Occipital lobe (tissue), 3 donors: Measurements from ENCODE around the gene OR56A5. TPM values are rescaled to one million over a fixed set of nuclear protein-coding genes. Genes with fewer than 3 reads are reported as not detected.

Experiments used
- DNase-seq: peaks from one replicate; lab custom pipeline; 2025; lab: John Stamatoyannopoulos, UW
- small RNA-seq: library from RNA; depleted of rRNA; stranded (forward); fragments of <200 nt; gene quantifications from one replicate; pipeline ENCODE3, GENCODE V24; 2014
- total RNA-seq: library from RNA; depleted of rRNA; stranded (reverse); fragments of >200 nt; gene quantifications from one replicate; pipeline ENCODE4 v1.2.3, GENCODE V29; 2014

The OR56A5 gene
- total RNA-seq, 1 donor from 2014 or later = not detected

DNA sequence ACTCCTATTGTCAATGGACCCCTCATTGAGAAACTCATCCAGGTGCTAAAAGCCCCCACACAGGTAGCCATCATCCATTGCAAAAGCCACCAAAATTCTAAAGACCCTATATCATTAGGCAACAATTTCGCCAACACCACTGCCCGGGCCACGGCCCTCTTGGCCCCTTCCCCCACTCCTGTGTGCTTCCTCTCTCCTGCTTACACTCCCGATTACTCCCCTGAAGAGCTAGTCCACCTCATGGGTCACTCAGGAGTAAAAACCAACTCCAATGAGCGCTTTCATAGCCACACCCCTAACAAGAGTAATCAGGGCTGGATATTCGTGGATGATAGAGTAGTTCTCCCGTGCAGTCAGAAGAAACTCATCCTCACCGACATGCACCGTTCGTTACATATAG, 35.2 kb downstream of the OR56A5 start:
- no peak for DNase-seq

DNA sequence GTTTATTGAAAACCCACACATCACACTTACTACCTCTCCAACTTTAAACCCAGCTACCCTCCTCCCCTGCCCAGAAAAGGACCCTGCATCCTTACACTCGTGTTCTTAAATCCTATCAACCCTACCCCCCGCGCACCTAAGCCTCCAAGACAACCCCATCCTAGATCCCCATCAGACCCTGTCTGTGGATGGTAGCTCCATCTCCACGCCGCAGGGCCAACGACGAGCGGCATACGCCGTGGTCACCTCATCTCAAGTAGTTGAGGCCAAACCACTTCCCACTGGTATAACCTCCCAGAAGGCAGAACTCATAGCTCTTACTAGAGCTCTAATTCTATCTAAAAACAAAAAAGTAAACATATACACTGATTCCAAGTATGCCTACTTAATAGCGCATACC, 35.6 kb downstream of the OR56A5 start:
- DNase-seq = no peak

DNA sequence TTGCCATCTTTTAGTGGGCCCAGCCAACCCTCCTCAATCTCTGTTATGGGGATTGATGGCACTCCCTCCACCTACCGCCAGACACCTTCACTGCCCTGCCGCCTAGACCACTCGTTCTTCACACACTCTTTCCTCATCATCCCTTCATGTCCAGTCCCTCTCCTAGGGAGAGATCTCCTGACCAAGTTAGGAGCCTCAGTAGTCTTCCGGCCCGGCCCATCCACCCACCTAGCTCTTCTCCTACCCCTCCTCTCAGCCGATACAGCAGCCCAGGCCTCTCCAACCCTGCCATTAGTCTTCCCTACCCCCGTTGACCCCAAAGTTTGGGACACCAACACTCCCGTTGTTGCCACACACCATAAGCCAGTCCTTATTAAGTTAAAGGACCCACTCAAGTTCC, 37.2 kb downstream of the OR56A5 start:
- no peak for DNase-seq

DNA sequence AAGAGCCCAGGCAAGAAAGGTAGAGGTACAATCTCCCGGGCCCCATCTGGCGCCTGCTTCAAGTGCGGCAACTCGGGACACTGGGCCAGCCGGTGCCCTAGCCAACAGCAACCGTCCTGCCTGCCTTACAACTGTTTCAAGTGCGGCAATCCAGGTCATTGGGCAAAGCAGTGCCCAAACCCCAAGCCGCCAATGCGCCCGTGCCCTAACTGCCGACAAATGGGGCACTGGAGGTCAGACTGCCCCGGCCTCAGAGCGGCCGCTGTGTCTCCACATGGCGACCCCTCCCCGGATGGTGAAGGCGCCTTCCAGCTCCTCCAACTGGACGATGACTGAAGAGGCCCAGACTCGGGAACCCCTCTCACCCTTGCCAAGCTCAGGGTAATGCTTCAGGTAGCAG, 37.7 kb downstream of the OR56A5 start:
- DNase-seq = no peak

DNA sequence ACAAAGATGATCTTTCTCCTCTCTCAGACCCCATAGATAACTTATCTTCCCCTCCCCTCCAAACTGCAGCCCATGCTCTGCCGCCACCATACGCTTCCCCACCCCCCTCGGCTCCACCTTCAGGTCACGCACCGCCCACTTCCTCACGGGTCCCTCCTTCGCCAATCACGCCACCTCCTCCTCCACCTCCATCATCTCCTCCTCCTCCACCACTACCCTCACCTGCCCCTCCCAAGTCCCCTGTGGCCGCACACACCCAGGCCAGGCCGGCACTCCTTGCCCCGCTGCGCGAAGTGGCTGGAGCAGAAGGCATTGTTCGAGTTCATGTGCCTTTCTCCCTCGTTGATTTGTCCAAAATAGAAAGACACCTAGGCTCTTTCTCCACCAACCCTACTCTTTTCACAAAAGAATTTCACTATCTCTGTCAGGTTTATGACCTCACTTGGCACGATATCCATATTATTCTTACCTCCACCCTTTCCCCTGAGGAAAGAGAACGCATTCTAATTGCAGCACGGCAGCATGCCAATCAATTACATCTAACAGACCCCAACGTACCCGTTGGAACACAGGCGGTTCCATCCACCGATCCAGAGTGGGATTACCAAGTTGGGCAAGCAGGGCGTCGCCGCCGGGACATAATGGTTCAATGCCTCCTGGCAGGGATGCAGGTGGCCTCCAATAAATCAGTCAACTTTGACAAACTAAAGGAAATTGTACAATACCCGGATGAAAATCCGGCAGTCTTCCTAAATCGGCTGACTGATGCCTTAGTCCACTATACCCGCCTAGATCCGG, 38.5 kb downstream of the OR56A5 start:
- DNase-seq = no peak

DNA sequence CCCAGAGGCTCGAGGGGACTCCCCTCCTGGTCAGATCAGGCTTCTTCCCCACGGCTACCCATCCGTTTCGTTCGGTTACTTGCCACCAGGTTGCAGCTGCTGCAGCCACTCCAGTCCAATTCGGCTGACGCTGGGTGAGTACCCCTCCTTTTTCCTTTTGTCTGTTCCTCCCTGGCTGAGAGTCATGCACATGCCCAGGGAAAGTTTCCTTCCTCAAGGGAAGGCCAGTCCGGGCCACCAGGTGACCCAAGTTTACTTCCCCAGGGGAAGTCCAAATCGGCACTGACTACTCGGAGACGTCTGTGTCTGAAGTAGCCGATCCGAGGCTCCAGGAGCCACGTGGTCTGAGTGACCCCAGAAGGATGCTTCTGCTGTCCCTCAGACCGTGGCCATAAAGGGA, 39.5 kb downstream of the OR56A5 start:
- no peak for DNase-seq

DNA sequence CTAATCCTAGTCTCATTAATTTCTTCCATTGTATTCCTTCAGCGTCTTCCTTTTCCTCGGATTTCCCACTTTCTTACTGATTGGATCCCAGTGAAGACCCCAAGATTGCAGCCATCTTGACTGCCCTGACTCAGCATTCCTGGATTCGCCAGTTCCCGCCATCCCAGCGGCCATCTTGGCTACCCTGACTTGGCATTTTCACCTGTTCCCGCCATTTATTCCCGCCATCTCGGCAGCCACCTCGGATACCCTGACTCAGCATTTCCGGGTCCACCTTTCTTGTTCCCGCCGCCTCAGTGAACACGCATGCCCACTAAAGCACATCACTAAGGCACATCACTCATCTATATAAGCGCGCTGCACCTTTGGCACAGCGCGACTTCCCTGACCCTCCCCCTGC, 40.0 kb downstream of the OR56A5 start:
- DNase-seq = no peak

DNA sequence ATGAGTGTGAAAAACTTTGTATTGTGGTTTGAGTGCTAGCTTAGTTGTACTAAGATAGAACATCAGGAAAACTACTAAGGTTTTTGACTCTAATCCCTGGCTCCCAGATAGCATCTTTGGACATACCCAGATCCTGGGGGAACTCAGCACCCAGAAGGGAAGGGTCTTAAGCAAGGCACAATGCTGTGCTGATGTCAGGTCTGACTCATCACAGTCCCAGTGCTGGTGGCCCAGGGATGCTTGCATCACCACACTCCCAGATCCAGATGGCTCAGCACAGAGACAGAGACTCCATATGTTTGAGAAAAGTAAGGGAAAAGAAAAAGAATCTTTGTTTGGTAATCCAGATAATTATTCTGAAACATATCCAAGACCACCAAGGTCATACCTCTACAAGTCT, 44.5 kb downstream of the OR56A5 start:
- DNase-seq = no peak

DNA sequence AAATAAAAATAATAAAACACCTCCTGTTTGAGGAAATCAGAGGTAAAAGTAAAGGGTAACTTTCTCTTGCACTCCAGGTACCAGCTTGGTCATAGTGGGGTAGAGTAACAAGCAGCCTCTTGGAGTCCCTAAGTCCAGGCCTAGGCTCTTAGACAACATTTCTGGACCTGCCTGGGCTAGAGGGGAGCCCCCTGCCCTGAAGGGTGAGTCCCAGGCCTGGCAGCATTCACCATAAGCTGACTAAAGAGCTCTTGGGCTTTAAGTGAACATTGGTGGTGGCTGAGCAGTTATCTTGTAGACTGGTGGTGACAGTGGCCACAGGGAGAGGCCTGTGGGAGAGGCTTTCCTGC, 44.9 kb downstream of the OR56A5 start:
- DNase-seq = no peak

DNA sequence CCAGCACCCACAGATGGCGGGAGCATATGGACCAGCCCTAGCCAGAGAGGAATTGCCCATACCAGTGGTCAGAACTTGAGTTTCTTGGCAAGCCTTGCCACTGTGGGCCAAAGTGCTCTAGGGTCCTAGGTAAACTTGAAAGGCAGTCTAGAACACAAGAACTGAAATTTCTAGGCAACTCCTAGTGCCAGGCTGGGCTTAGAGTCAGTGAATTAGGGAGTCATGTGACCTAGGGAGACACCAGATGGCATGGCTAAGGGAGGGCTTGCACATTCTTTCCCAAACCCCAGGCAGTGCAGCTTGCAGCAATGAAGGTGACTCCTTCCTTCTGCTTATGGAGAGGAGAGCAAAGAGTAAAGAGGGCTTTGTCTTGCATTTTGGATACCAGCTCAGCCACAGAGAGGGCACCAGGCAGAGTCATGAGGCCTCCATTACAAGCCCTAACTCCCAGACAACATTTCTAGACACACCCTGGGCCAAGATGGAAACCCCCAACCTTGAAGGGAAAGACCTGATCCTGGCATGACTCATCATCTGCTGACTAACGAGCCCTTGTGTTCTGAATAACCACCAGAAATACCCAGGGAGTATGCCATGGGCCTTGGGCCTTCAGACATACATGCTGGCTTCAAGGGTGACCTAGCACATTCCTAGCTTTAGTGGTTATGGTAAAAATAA, 45.4 kb downstream of the OR56A5 start:
- no peak for DNase-seq

Small RNA genes within 50 kb of the gene (small RNA-seq; reads per million reads assigned to genes)
- gene RNA5SP329 = not detected

Other genes with a start within 250 kb of the OR56A5 start
- gene OR56B1, start 232.0 kb downstream of the OR56A5 start, total RNA-seq = not detected
- gene OR52N4, start 214.3 kb downstream of the OR56A5 start, total RNA-seq = not detected
- gene OR52N5, start 185.1 kb downstream of the OR56A5 start, total RNA-seq = not detected
- gene OR52N1, start 177.2 kb downstream of the OR56A5 start, total RNA-seq = not detected
- gene OR52N2, start 159.6 kb downstream of the OR56A5 start, total RNA-seq = not detected
- gene OR52E6, start 126.6 kb downstream of the OR56A5 start, total RNA-seq = not detected
- not detected for gene OR52E8, start 110.8 kb downstream of the OR56A5 start, total RNA-seq
- not detected for gene OR52E4, start 87.9 kb downstream of the OR56A5 start, total RNA-seq
- not detected for gene OR52E5, start 75.3 kb downstream of the OR56A5 start, total RNA-seq
- not detected for gene OR56A3, start 26.2 kb downstream of the OR56A5 start, total RNA-seq
- not detected for gene OR52L1, start 18.5 kb upstream of the OR56A5 start, total RNA-seq
- gene OR56A4, start 38.5 kb upstream of the OR56A5 start, total RNA-seq = under 0.01 TPM
- under 0.01 TPM for gene OR56A1, start 62.3 kb upstream of the OR56A5 start, total RNA-seq
- not detected for gene OR56B4, start 139.2 kb upstream of the OR56A5 start, total RNA-seq
- gene OR52B2, start 201.8 kb upstream of the OR56A5 start, total RNA-seq = not detected
- not detected for gene OR52W1, start 230.7 kb upstream of the OR56A5 start, total RNA-seq
- not detected for gene C11orf42, start 237.1 kb upstream of the OR56A5 start, total RNA-seq